ENCODE measurements around the gene SOBP.

SOBP gene

DNA sequence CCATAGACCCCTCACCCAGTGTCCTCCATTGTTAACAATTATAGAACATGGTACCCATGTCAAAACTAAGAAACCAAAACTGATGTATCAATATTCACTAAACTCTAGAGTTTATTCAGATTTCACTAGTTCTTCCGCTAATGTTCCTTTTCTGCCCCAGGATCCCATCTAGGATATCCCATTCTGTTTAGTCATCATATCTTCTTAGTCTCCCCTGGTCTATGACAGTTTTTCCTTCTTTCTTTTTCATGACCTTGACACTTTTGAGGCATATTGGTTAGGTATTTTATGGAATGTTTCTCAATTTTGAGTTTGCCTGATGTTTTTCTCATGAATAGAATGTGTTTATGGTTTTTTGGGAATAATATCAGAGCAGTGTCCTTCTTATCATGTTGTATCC lies 187.5 kb downstream of the SOBP start:
- no peaks in the 10 kb centered on the region for H3K27me3 ChIP-seq (ENCODE audit: low read depth, low read length)
- H3K79me2 ChIP-seq (ENCODE audit: low read length): no peaks in the 10 kb centered on the region
- no peak for TF ChIP-seq EZH2phosphoT487 (IDR thresholded peaks at IDR 0.05; ENCODE audit: low read depth)
- no peak overlapping the region for H3K4me2 ChIP-seq (ENCODE audit: low read length)
- H3K36me3 ChIP-seq (replicated peaks; ENCODE audit: low read depth, low read length): no peaks in the 10 kb centered on the region
- H3K9ac ChIP-seq (ENCODE audit: low read length): no peak overlapping the region
- no peaks in the 10 kb centered on the region for H4K20me1 ChIP-seq (ENCODE audit: insufficient read depth, low read length)
- H3K4me1 ChIP-seq (ENCODE audit: low read length): peaks cover 3% of the 10 kb centered on the region; the same call in 1 of the 2 replicates
- no peak overlapping the region for H2AFZ ChIP-seq (ENCODE audit: low read depth, low read length)
- no peaks in the 10 kb centered on the region for H3K9me3 ChIP-seq (ENCODE audit: insufficient read depth, low read length)
- no peak overlapping the region for H3K4me3 ChIP-seq (ENCODE audit: low read length)
- H3K27ac ChIP-seq (ENCODE audit: low read length): no peak overlapping the region

- Histone ChIP-seq H3K27me3 (ENCODE audit: low read depth, low read length) (no peaks in the 10 kb centered on the region), H3K9ac (ENCODE audit: low read length) (no peak overlapping the region), H4K20me1 (ENCODE audit: insufficient read depth, low read length) (no peaks in the 10 kb centered on the region), H3K4me3 (ENCODE audit: low read length) (no peak overlapping the region), H2AFZ (ENCODE audit: low read depth, low read length) (no peak overlapping the region), H3K4me2 (ENCODE audit: low read length) (no peak overlapping the region), H3K36me3 (replicated peaks; ENCODE audit: low read depth, low read length) (no peaks in the 10 kb centered on the region), H3K4me1 (ENCODE audit: low read length) (peaks cover 3% of the 10 kb centered on the region; the same call in 1 of the 2 replicates), H3K9me3 (ENCODE audit: insufficient read depth, low read length) (no peaks in the 10 kb centered on the region), H3K79me2 (ENCODE audit: low read length) (no peaks in the 10 kb centered on the region), H3K27ac (ENCODE audit: low read length) (no peak overlapping the region)
- TF ChIP-seq, protein P1, sequence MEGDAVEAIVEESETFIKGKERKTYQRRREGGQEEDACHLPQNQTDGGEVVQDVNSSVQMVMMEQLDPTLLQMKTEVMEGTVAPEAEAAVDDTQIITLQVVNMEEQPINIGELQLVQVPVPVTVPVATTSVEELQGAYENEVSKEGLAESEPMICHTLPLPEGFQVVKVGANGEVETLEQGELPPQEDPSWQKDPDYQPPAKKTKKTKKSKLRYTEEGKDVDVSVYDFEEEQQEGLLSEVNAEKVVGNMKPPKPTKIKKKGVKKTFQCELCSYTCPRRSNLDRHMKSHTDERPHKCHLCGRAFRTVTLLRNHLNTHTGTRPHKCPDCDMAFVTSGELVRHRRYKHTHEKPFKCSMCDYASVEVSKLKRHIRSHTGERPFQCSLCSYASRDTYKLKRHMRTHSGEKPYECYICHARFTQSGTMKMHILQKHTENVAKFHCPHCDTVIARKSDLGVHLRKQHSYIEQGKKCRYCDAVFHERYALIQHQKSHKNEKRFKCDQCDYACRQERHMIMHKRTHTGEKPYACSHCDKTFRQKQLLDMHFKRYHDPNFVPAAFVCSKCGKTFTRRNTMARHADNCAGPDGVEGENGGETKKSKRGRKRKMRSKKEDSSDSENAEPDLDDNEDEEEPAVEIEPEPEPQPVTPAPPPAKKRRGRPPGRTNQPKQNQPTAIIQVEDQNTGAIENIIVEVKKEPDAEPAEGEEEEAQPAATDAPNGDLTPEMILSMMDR (IDR thresholded peaks at IDR 0.05; ENCODE audit: low read depth, low read length): no peak
These were observed 189.5 kb downstream of the SOBP start for GRCh38 chr6:107679457-107679856.

DNA sequence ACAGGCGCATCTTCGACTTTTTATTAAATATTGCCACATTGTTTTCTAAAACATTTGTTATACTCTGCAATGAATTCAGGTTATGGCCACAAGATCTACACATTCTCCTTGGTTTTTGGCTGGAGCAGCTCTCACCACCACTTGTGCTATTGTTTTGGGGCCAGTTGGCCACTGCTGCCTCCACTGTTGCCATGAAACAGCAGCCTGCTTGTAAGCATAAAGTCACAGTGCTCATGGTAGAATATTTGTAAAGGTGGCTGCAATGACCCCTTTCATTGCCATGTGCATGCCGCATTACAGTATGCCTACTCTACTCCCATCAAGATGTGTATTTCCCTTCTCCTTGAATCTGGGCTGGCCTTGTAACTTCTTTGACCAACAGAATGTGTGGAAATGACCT lies 192.8 kb downstream of the SOBP start:
- Histone ChIP-seq H3K4me1 (ENCODE audit: low read length) (no peaks in the 10 kb centered on the region), H3K79me2 (ENCODE audit: low read length) (no peaks in the 10 kb centered on the region), H3K9ac (ENCODE audit: low read length) (no peak overlapping the region), H4K20me1 (ENCODE audit: insufficient read depth, low read length) (no peaks in the 10 kb centered on the region), H3K9me3 (ENCODE audit: insufficient read depth, low read length) (no peaks in the 10 kb centered on the region), H2AFZ (ENCODE audit: low read depth, low read length) (no peak overlapping the region), H3K4me3 (ENCODE audit: low read length) (no peak overlapping the region), H3K36me3 (replicated peaks; ENCODE audit: low read depth, low read length) (no peaks in the 10 kb centered on the region), H3K27ac (ENCODE audit: low read length) (no peak overlapping the region), H3K4me2 (ENCODE audit: low read length) (no peak overlapping the region), H3K27me3 (ENCODE audit: low read depth, low read length) (no peaks in the 10 kb centered on the region)
- TF ChIP-seq, protein P1 (IDR thresholded peaks at IDR 0.05; ENCODE audit: low read depth, low read length): no peak
- TF ChIP-seq EZH2phosphoT487 (IDR thresholded peaks at IDR 0.05; ENCODE audit: low read depth): no peak

- Histone ChIP-seq H3K4me1 (ENCODE audit: low read length) (no peaks in the 10 kb centered on the region), H3K4me2 (ENCODE audit: low read length) (no peak overlapping the region), H2AFZ (ENCODE audit: low read depth, low read length) (no peak overlapping the region), H3K9me3 (ENCODE audit: insufficient read depth, low read length) (no peaks in the 10 kb centered on the region), H3K9ac (ENCODE audit: low read length) (no peak overlapping the region), H3K27me3 (ENCODE audit: low read depth, low read length) (no peaks in the 10 kb centered on the region), H3K36me3 (replicated peaks; ENCODE audit: low read depth, low read length) (no peaks in the 10 kb centered on the region), H3K4me3 (ENCODE audit: low read length) (no peak overlapping the region), H4K20me1 (ENCODE audit: insufficient read depth, low read length) (no peaks in the 10 kb centered on the region), H3K79me2 (ENCODE audit: low read length) (no peaks in the 10 kb centered on the region), H3K27ac (ENCODE audit: low read length) (no peak overlapping the region)
- TF ChIP-seq, protein P1 (IDR thresholded peaks at IDR 0.05; ENCODE audit: low read depth, low read length): no peak
- no peak for TF ChIP-seq EZH2phosphoT487 (IDR thresholded peaks at IDR 0.05; ENCODE audit: low read depth)
These were observed 193.3 kb downstream of the SOBP start for GRCh38 chr6:107683183-107683582.

GRCh38 chr6:107684996-107685395 lies 195.1 kb downstream of the SOBP start:
- H3K4me1 ChIP-seq (ENCODE audit: low read length): no peaks in the 10 kb centered on the region
- no peaks in the 10 kb centered on the region for H3K27me3 ChIP-seq (ENCODE audit: low read depth, low read length)
- H3K4me2 ChIP-seq (ENCODE audit: low read length): no peak overlapping the region
- H3K9me3 ChIP-seq (ENCODE audit: insufficient read depth, low read length): no peaks in the 10 kb centered on the region
- no peak overlapping the region for H2AFZ ChIP-seq (ENCODE audit: low read depth, low read length)
- H4K20me1 ChIP-seq (ENCODE audit: insufficient read depth, low read length): no peaks in the 10 kb centered on the region
- no peak overlapping the region for H3K4me3 ChIP-seq (ENCODE audit: low read length)
- H3K27ac ChIP-seq (ENCODE audit: low read length): no peak overlapping the region
- H3K36me3 ChIP-seq (replicated peaks; ENCODE audit: low read depth, low read length): no peaks in the 10 kb centered on the region
- TF ChIP-seq EZH2phosphoT487 (IDR thresholded peaks at IDR 0.05; ENCODE audit: low read depth): no peak
- TF ChIP-seq, protein P1 (IDR thresholded peaks at IDR 0.05; ENCODE audit: low read depth, low read length): no peak
- no peak overlapping the region for H3K9ac ChIP-seq (ENCODE audit: low read length)
- no peaks in the 10 kb centered on the region for H3K79me2 ChIP-seq (ENCODE audit: low read length)
